ENCODE results near the gene NIN.

The NIN gene

DNA sequence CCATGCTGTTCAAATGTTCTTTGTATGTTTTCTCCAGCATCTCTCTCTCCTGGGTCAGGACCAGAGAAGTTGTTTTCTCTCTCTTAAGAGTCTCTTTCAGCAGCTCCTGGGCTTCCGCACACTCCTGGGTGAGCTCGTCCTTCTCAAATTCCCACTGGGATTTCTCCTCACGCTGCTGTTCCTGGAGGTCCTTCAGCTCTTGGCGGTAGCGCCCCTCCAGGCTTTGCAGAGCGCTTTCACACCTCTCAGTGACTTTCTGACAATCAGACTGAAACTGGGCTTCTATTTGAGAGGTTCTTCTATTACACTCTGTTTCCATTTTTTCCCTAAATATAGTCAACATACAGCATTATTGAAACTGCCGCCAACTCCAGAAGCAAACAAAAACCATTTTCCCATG, 72.7 kb downstream of the NIN start:
- H3K27ac ChIP-seq: no peak overlapping the region
- in situ Hi-C loops (cut with HindIII; ENCODE audit: low pct_ligation_motif_present, low sequenced_read_pairs): no loop called here
- H3K36me3 ChIP-seq (replicated peaks): peaks cover 10% of the 10 kb centered on the region
- DNase-seq: no peak
- no peak overlapping the region for H3K4me3 ChIP-seq (ENCODE audit: low read depth, low read length)
- TF ChIP-seq, protein P1, sequence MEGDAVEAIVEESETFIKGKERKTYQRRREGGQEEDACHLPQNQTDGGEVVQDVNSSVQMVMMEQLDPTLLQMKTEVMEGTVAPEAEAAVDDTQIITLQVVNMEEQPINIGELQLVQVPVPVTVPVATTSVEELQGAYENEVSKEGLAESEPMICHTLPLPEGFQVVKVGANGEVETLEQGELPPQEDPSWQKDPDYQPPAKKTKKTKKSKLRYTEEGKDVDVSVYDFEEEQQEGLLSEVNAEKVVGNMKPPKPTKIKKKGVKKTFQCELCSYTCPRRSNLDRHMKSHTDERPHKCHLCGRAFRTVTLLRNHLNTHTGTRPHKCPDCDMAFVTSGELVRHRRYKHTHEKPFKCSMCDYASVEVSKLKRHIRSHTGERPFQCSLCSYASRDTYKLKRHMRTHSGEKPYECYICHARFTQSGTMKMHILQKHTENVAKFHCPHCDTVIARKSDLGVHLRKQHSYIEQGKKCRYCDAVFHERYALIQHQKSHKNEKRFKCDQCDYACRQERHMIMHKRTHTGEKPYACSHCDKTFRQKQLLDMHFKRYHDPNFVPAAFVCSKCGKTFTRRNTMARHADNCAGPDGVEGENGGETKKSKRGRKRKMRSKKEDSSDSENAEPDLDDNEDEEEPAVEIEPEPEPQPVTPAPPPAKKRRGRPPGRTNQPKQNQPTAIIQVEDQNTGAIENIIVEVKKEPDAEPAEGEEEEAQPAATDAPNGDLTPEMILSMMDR (IDR thresholded peaks at IDR 0.05; ENCODE audit: low read depth, low read length, missing control alignments): no peak
- H3K27me3 ChIP-seq (replicated peaks): no peaks in the 10 kb centered on the region

DNA sequence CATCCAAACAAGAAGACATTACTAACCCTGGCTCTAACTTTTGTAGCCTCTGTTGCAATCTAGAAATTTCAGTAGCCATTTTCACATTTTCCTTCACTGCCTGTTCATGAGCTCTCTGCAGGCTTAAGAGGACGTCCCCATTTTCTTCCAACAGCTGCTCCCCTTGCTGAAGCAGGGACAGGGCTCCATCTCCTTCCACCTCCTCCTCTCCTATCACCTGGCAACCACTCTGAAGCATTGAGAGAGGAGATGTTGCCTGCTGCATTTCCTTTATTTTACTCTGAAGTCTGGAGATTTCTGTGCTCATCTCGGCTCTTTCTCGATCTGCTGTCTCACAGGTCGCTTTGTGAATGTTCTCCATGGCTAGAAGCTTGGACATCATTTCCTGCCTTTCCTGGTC, 73.3 kb downstream of the NIN start:
- DNase-seq: no peak
- H3K27me3 ChIP-seq (replicated peaks): no peaks in the 10 kb centered on the region
- H3K36me3 ChIP-seq (replicated peaks): peaks cover 10% of the 10 kb centered on the region
- in situ Hi-C loops (cut with HindIII; ENCODE audit: low pct_ligation_motif_present, low sequenced_read_pairs): no loop called here
- H3K27ac ChIP-seq: no peak overlapping the region
- TF ChIP-seq, protein P1 (IDR thresholded peaks at IDR 0.05; ENCODE audit: low read depth, low read length, missing control alignments): no peak
- H3K4me3 ChIP-seq (ENCODE audit: low read depth, low read length): no peak overlapping the region

DNA sequence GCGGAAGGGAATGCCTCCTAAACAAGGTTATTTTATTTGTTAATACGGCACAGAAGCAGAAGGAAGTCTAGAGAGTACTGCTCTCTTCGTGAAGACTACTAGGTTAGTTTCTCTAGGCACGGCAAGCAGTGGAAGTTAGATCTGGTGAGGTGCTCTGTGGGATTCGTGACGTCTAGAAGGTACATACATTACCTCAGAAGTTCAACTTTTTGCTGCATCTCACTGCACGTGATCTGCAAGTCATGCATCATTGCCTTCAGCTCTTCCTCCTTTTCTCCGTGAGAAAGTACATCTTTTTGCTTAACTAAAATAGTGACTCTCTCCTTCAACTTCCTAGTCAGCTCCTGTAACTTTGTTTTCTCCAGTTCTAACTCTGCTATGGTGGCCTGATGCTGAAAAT, 74.7 kb downstream of the NIN start:
- H3K36me3 ChIP-seq (replicated peaks): peaks cover 10% of the 10 kb centered on the region

DNA sequence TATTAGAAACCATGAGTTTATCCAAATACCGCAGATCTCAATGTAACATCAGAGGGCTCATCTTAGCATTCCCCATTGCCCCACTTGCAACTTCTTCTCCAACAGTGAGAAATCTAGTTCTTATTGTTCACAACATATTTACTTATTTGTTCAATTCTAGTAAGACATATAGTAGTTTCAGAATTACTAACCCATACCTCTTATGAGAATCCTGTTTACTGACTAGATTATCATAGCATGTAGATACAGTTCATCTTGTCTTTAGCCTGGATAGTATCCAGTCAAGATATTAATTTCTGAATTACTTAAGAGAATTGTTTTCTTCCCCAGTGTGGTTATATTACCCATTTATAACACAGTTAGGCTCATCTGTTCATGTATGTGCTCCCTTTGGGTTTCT, 80.6 kb downstream of the NIN start:
- TF ChIP-seq, protein P1 (IDR thresholded peaks at IDR 0.05; ENCODE audit: low read depth, low read length, missing control alignments): no peak
- Histone ChIP-seq H3K4me3 (ENCODE audit: low read depth, low read length) (no peak overlapping the region), H3K27me3 (replicated peaks) (no peaks in the 10 kb centered on the region), H3K27ac (no peak overlapping the region), H3K36me3 (replicated peaks) (peaks cover 14% of the 10 kb centered on the region)
- DNase-seq: no peak
- in situ Hi-C loops (cut with HindIII; ENCODE audit: low pct_ligation_motif_present, low sequenced_read_pairs): no loop called here

More for the DNA sequence above, 74.7 kb downstream of the NIN start:
- in situ Hi-C loops (cut with HindIII; ENCODE audit: low pct_ligation_motif_present, low sequenced_read_pairs): no loop called here
- no peak overlapping the region for H3K27ac ChIP-seq
- TF ChIP-seq, protein P1 (IDR thresholded peaks at IDR 0.05; ENCODE audit: low read depth, low read length, missing control alignments): no peak
- DNase-seq: no peak
- no peaks in the 10 kb centered on the region for H3K27me3 ChIP-seq (replicated peaks)
- H3K4me3 ChIP-seq (ENCODE audit: low read depth, low read length): no peak overlapping the region

DNA sequence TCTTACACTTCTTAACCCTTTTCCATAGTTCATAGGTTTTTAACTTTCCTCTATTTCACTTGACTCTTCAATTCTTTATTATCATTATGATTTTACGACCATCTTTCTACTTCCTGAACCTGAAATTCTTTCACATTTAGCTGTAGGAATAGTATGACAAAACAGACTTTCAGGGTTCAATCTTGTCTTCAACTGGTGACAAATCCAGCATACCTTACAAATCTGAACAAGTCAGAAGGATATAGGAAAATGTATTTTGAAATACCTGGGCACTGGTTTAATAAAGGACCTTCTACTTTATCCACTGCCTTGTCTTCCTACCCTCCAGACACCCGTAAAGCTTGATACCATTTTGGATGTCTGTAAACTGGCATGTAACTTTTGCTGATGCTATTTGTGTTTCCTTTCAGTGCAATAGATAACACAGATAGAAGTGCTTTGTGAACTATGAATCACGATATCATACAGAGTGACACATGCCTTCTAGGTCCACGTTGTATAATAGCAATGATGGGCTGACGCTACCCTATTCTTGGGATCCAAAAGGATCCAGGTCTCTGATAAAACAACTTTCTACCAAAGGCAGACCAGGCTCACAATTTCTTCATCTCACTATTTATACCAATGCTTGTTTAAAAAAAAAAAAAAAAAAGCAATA, 85.4 kb downstream of the NIN start:
- in situ Hi-C loops (cut with HindIII; ENCODE audit: low pct_ligation_motif_present, low sequenced_read_pairs): no loop called here
- TF ChIP-seq, protein P1 (IDR thresholded peaks at IDR 0.05; ENCODE audit: low read depth, low read length, missing control alignments): no peak
- H3K4me3 ChIP-seq (ENCODE audit: low read depth, low read length): no peak overlapping the region
- DNase-seq: no peak
- no peak overlapping the region for H3K27ac ChIP-seq
- H3K36me3 ChIP-seq (replicated peaks): peaks cover 10% of the 10 kb centered on the region
- no peaks in the 10 kb centered on the region for H3K27me3 ChIP-seq (replicated peaks)

DNA sequence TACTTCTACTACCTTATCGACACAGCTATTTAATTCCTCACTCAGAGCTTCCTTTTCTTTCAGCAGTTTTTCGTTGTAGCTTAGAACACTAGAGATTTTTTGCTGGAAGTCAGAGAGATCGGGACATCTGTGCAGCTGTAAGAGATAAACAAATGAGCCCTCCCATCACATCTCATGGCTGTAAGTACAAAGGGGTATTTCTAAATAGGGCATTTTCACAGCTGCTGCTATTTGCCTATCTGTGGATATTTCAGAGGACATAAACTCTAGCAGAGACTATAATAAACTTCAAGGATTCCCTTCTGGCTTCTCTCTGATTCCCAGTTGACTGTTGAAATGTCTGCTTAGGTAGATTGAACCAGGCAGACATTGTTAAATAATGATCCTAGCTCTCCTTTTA, 86.7 kb downstream of the NIN start:
- no peak for DNase-seq
- Histone ChIP-seq H3K4me3 (ENCODE audit: low read depth, low read length) (no peak overlapping the region), H3K27me3 (replicated peaks) (no peaks in the 10 kb centered on the region), H3K27ac (no peak overlapping the region), H3K36me3 (replicated peaks) (peaks cover 11% of the 10 kb centered on the region)
- TF ChIP-seq, protein P1 (IDR thresholded peaks at IDR 0.05; ENCODE audit: low read depth, low read length, missing control alignments): no peak
- in situ Hi-C loops (cut with HindIII; ENCODE audit: low pct_ligation_motif_present, low sequenced_read_pairs): no loop called here
